T-helper 2 cell treated with Interferon-gamma antibody and Interleukin-4, amounts not matched to agents 5 μg/mL and 100 μg/mL, for 36 hours (primary cell): ENCODE data around the gene KCNJ3.

Source experiments
- DNase-seq: peaks from one replicate; pipeline ENCODE4 v3.0.0; 2021; ENCODE audit warnings: low spot score
- H3K27ac Mint-ChIP-seq: one replicate; pipeline ENCODE4 v1.8.0; 2021; ENCODE audit warnings: mild to moderate bottlenecking, mixed read lengths
- H3K27me3 Mint-ChIP-seq: one replicate; pipeline ENCODE4 v1.8.0; 2021; ENCODE audit warnings: low read depth, mixed read lengths
- H3K36me3 Mint-ChIP-seq: one replicate; pipeline ENCODE4 v1.8.0; 2021; ENCODE audit warnings: low read depth, mixed read lengths
- H3K4me1 Mint-ChIP-seq: one replicate; pipeline ENCODE4 v1.8.0; 2021; ENCODE audit warnings: low read depth, mixed read lengths
- H3K4me3 Mint-ChIP-seq: one replicate; pipeline ENCODE4 v1.8.0; 2022; ENCODE audit warnings: mild to moderate bottlenecking, moderate library complexity, mixed read lengths
- H3K9me3 Mint-ChIP-seq: one replicate; pipeline ENCODE4 v1.8.0; 2021; ENCODE audit warnings: mixed read lengths

Gene KCNJ3

GRCh38 chr2:154698296-154698720, at the start of gene KCNJ3:
TSS of gene KCNJ3 (plus strand) at chr2:154698695. CDS start at chr2:154698776, 81 bp downstream.
- no peaks in the 10 kb centered on the region for H3K4me1 Mint-ChIP-seq
- H3K27me3 Mint-ChIP-seq: peaks cover 31% of the 10 kb centered on the region
- DNase-seq: no peak
- no peak within 1 kb of the TSS for H3K27ac Mint-ChIP-seq
- H3K9me3 Mint-ChIP-seq: no peaks in the 10 kb centered on the region
- H3K4me3 Mint-ChIP-seq: no peak within 1 kb of the TSS
- no peaks in the 10 kb centered on the region for H3K36me3 Mint-ChIP-seq

GRCh38 chr2:154655499-154655898, 43.0 kb upstream of the KCNJ3 start:
- no peaks in the 10 kb centered on the region for H3K27me3 Mint-ChIP-seq
- peaks cover 6% of the 10 kb centered on the region for H3K9me3 Mint-ChIP-seq
- H3K27ac Mint-ChIP-seq: no peak overlapping the region
- no peaks in the 10 kb centered on the region for H3K4me1 Mint-ChIP-seq
- no peak overlapping the region for H3K4me3 Mint-ChIP-seq
- no peak for DNase-seq
- no peaks in the 10 kb centered on the region for H3K36me3 Mint-ChIP-seq

GRCh38 chr2:154658854-154659253, 39.6 kb upstream of the KCNJ3 start:
- Mint-ChIP-seq H3K27ac (no peak overlapping the region), H3K27me3 (no peaks in the 10 kb centered on the region), H3K9me3 (no peaks in the 10 kb centered on the region), H3K4me1 (no peaks in the 10 kb centered on the region), H3K4me3 (no peak overlapping the region), H3K36me3 (no peaks in the 10 kb centered on the region)
- no peak for DNase-seq

- Mint-ChIP-seq H3K4me1 (no peaks in the 10 kb centered on the region), H3K27ac (no peak overlapping the region), H3K9me3 (no peaks in the 10 kb centered on the region), H3K27me3 (no peaks in the 10 kb centered on the region), H3K36me3 (no peaks in the 10 kb centered on the region), H3K4me3 (no peak overlapping the region)
- no peak for DNase-seq
Measured at GRCh38 chr2:154664248-154664647, 34.2 kb upstream of the KCNJ3 start.

GRCh38 chr2:154670083-154670482, 28.4 kb upstream of the KCNJ3 start:
- no peak overlapping the region for H3K4me3 Mint-ChIP-seq
- no peak overlapping the region for H3K27ac Mint-ChIP-seq
- no peaks in the 10 kb centered on the region for H3K4me1 Mint-ChIP-seq
- no peaks in the 10 kb centered on the region for H3K36me3 Mint-ChIP-seq
- H3K9me3 Mint-ChIP-seq: no peaks in the 10 kb centered on the region
- DNase-seq: no peak
- no peaks in the 10 kb centered on the region for H3K27me3 Mint-ChIP-seq

GRCh38 chr2:154673694-154674093, 24.8 kb upstream of the KCNJ3 start:
- Mint-ChIP-seq H3K36me3 (no peaks in the 10 kb centered on the region), H3K27me3 (no peaks in the 10 kb centered on the region), H3K27ac (no peak overlapping the region), H3K9me3 (no peaks in the 10 kb centered on the region), H3K4me3 (no peak overlapping the region), H3K4me1 (no peaks in the 10 kb centered on the region)
- DNase-seq: no peak

- no peaks in the 10 kb centered on the region for H3K36me3 Mint-ChIP-seq
- no peak overlapping the region for H3K27ac Mint-ChIP-seq
- DNase-seq: no peak
- no peaks in the 10 kb centered on the region for H3K4me1 Mint-ChIP-seq
- H3K4me3 Mint-ChIP-seq: no peak overlapping the region
- no peaks in the 10 kb centered on the region for H3K27me3 Mint-ChIP-seq
- no peaks in the 10 kb centered on the region for H3K9me3 Mint-ChIP-seq
Measured at GRCh38 chr2:154677401-154677800, 21.1 kb upstream of the KCNJ3 start.

- no peaks in the 10 kb centered on the region for H3K4me1 Mint-ChIP-seq
- H3K27ac Mint-ChIP-seq: no peak overlapping the region
- H3K27me3 Mint-ChIP-seq: no peaks in the 10 kb centered on the region
- no peak overlapping the region for H3K4me3 Mint-ChIP-seq
- H3K9me3 Mint-ChIP-seq: no peaks in the 10 kb centered on the region
- no peaks in the 10 kb centered on the region for H3K36me3 Mint-ChIP-seq
- DNase-seq: no peak
Measured at GRCh38 chr2:154681741-154682140, 16.8 kb upstream of the KCNJ3 start.

- no peaks in the 10 kb centered on the region for H3K36me3 Mint-ChIP-seq
- no peak overlapping the region for H3K4me3 Mint-ChIP-seq
- no peak overlapping the region for H3K27ac Mint-ChIP-seq
- DNase-seq: no peak
- no peaks in the 10 kb centered on the region for H3K9me3 Mint-ChIP-seq
- no peaks in the 10 kb centered on the region for H3K4me1 Mint-ChIP-seq
- no peaks in the 10 kb centered on the region for H3K27me3 Mint-ChIP-seq
Measured at GRCh38 chr2:154686162-154686561, 12.3 kb upstream of the KCNJ3 start.

GRCh38 chr2:154688373-154688772, 10.1 kb upstream of the KCNJ3 start:
- no peaks in the 10 kb centered on the region for H3K9me3 Mint-ChIP-seq
- no peak for DNase-seq
- no peak overlapping the region for H3K4me3 Mint-ChIP-seq
- no peaks in the 10 kb centered on the region for H3K4me1 Mint-ChIP-seq
- H3K27ac Mint-ChIP-seq: no peak overlapping the region
- H3K36me3 Mint-ChIP-seq: no peaks in the 10 kb centered on the region
- H3K27me3 Mint-ChIP-seq: no peaks in the 10 kb centered on the region

GRCh38 chr2:154689158-154689557, 9.3 kb upstream of the KCNJ3 start:
- Mint-ChIP-seq H3K9me3 (no peaks in the 10 kb centered on the region), H3K4me1 (no peaks in the 10 kb centered on the region), H3K36me3 (no peaks in the 10 kb centered on the region), H3K27me3 (no peaks in the 10 kb centered on the region), H3K27ac (no peak overlapping the region), H3K4me3 (no peak overlapping the region)
- no peak for DNase-seq

- Mint-ChIP-seq H3K4me3 (no peak overlapping the region), H3K27me3 (peaks cover 16% of the 10 kb centered on the region), H3K4me1 (no peaks in the 10 kb centered on the region), H3K9me3 (no peaks in the 10 kb centered on the region), H3K36me3 (no peaks in the 10 kb centered on the region), H3K27ac (no peak overlapping the region)
- no peak for DNase-seq
Measured at GRCh38 chr2:154692927-154693326, 5.6 kb upstream of the KCNJ3 start.

GRCh38 chr2:154693741-154694340, 4.7 kb upstream of the KCNJ3 start:
- Mint-ChIP-seq H3K27ac (no peak overlapping the region), H3K4me1 (no peaks in the 10 kb centered on the region), H3K27me3 (peaks cover 21% of the 10 kb centered on the region), H3K36me3 (no peaks in the 10 kb centered on the region), H3K9me3 (no peaks in the 10 kb centered on the region), H3K4me3 (no peak overlapping the region)
- DNase-seq: no peak

- H3K4me1 Mint-ChIP-seq: no peaks in the 10 kb centered on the region
- DNase-seq: no peak
- peaks cover 31% of the 10 kb centered on the region for H3K27me3 Mint-ChIP-seq
- no peak overlapping the region for H3K4me3 Mint-ChIP-seq
- H3K9me3 Mint-ChIP-seq: no peaks in the 10 kb centered on the region
- H3K36me3 Mint-ChIP-seq: no peaks in the 10 kb centered on the region
- no peak overlapping the region for H3K27ac Mint-ChIP-seq
Measured at GRCh38 chr2:154694881-154695280, 3.6 kb upstream of the KCNJ3 start.

- no peaks in the 10 kb centered on the region for H3K4me1 Mint-ChIP-seq
- no peak for DNase-seq
- no peaks in the 10 kb centered on the region for H3K36me3 Mint-ChIP-seq
- H3K27ac Mint-ChIP-seq: no peak overlapping the region
- no peaks in the 10 kb centered on the region for H3K9me3 Mint-ChIP-seq
- H3K27me3 Mint-ChIP-seq: peaks cover 31% of the 10 kb centered on the region
- no peak overlapping the region for H3K4me3 Mint-ChIP-seq
Measured at GRCh38 chr2:154696369-154696768, 2.1 kb upstream of the KCNJ3 start.
